Measurements from ENCODE around the gene TREH.

The TREH gene

DNA sequence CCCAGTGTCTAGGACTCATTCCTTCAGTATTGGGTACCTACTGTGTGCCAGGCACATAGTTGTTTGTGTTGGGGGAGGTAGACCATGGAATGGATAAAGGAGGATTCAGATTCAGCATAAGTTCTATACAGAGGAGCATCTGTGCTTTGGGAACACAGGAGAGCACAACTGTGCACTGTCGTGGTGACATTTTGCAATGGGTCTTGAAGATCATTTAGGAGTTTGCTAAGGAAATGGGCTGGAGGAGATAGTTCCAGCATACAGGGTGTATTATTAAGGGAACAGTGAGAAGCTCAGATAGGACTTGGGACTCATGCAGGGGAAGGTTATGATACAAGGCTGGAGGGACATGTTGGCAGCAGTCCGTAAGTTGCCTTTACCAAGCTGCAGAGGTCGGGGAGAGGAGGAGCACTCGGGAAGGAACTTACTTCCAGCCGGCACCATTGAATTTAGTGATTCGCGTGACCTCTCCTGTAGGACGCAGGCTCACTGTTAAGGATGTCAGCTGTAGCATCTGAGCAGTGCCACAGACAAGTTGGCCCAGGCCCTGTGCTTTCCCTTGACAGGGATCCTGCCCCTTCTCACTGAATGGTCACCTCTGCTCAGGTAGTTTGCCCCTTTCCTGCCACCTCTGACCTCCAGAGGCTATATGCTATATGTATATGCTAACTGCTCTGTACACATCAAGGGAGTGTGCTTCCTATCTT lies 25.6 kb downstream of the TREH start:
- H4K20me1 ChIP-seq (ENCODE audit: insufficient read depth, low read length): no peaks in the 10 kb centered on the region
- no peaks in the 10 kb centered on the region for H3K36me3 ChIP-seq (replicated peaks; ENCODE audit: insufficient read depth, low read length)
- no peaks in the 10 kb centered on the region for H3K9me3 ChIP-seq (replicated peaks; ENCODE audit: insufficient read depth, low read length)
- no peaks in the 10 kb centered on the region for H3K9me2 ChIP-seq (replicated peaks; ENCODE audit: insufficient read depth, low read length)
- no peak overlapping the region for H3K9ac ChIP-seq (ENCODE audit: low read length)
- no peak overlapping the region for H3K4me2 ChIP-seq (ENCODE audit: low read depth, low read length)
- no peak overlapping the region for H2AFZ ChIP-seq (ENCODE audit: low read length)
- no peaks in the 10 kb centered on the region for H3F3A ChIP-seq (ENCODE audit: insufficient read depth, low read length)
- no peak overlapping the region for H3K27ac ChIP-seq (ENCODE audit: low read length)
- peaks cover 11% of the 10 kb centered on the region for H3K4me1 ChIP-seq (ENCODE audit: low read length)
- no peak for DNase-seq
- TF ChIP-seq, protein P1, sequence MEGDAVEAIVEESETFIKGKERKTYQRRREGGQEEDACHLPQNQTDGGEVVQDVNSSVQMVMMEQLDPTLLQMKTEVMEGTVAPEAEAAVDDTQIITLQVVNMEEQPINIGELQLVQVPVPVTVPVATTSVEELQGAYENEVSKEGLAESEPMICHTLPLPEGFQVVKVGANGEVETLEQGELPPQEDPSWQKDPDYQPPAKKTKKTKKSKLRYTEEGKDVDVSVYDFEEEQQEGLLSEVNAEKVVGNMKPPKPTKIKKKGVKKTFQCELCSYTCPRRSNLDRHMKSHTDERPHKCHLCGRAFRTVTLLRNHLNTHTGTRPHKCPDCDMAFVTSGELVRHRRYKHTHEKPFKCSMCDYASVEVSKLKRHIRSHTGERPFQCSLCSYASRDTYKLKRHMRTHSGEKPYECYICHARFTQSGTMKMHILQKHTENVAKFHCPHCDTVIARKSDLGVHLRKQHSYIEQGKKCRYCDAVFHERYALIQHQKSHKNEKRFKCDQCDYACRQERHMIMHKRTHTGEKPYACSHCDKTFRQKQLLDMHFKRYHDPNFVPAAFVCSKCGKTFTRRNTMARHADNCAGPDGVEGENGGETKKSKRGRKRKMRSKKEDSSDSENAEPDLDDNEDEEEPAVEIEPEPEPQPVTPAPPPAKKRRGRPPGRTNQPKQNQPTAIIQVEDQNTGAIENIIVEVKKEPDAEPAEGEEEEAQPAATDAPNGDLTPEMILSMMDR (IDR thresholded peaks at IDR 0.05; ENCODE audit: low read length): no peak
- TF ChIP-seq EZH2phosphoT487 (IDR thresholded peaks at IDR 0.05; ENCODE audit: low read length) (no peak), EZH2 (optimal IDR thresholded peaks at IDR 0.05; ENCODE audit: low read depth, low read length) (no peak)
- no peaks in the 10 kb centered on the region for H3K27me3 ChIP-seq (replicated peaks; ENCODE audit: insufficient read depth, low read length)
- H3K4me3 ChIP-seq (ENCODE audit: low read length): no peak overlapping the region
- no peaks in the 10 kb centered on the region for H3K79me2 ChIP-seq (ENCODE audit: low read length)

DNA sequence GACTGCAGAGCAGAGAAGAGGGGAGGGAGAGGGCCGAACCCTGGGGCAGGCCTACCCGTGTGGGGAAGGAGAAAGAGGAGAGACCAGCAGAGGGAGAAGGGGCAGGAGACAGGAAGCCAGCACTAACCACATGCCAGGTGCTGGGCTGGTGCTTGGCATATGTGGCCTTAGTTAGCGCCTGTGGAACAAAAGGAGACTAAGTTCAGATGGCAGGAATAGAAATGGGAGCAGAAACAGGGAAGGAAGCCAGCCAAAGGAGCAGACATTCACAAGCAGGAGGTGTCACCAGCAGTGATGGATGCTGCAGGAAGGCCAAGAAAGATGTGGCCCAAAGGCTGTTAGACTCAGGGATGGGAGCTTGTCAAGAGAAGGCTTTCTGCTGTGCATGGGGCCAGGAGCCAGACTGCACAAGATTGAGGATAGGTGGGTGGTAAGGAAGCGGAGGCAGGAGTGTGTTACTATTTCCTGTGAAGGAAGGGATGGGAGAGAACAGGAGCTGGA lies 26.7 kb downstream of the TREH start:
- Histone ChIP-seq H3F3A (ENCODE audit: insufficient read depth, low read length) (no peaks in the 10 kb centered on the region), H3K27ac (ENCODE audit: low read length) (no peak overlapping the region), H3K27me3 (replicated peaks; ENCODE audit: insufficient read depth, low read length) (no peaks in the 10 kb centered on the region), H3K4me3 (ENCODE audit: low read length) (no peak overlapping the region), H3K9me2 (replicated peaks; ENCODE audit: insufficient read depth, low read length) (no peaks in the 10 kb centered on the region), H3K36me3 (replicated peaks; ENCODE audit: insufficient read depth, low read length) (no peaks in the 10 kb centered on the region), H3K79me2 (ENCODE audit: low read length) (no peaks in the 10 kb centered on the region), H3K9me3 (replicated peaks; ENCODE audit: insufficient read depth, low read length) (no peaks in the 10 kb centered on the region), H3K9ac (ENCODE audit: low read length) (no peak overlapping the region), H3K4me2 (ENCODE audit: low read depth, low read length) (no peak overlapping the region), H2AFZ (ENCODE audit: low read length) (no peak overlapping the region), H3K4me1 (ENCODE audit: low read length) (peaks cover 11% of the 10 kb centered on the region), H4K20me1 (ENCODE audit: insufficient read depth, low read length) (no peaks in the 10 kb centered on the region)
- DNase-seq: peak; percentile 43
- TF ChIP-seq EZH2phosphoT487 (IDR thresholded peaks at IDR 0.05; ENCODE audit: low read length): no peak
- TF ChIP-seq, protein P1 (IDR thresholded peaks at IDR 0.05; ENCODE audit: low read length): no peak
- TF ChIP-seq EZH2 (optimal IDR thresholded peaks at IDR 0.05; ENCODE audit: low read depth, low read length): no peak

DNA sequence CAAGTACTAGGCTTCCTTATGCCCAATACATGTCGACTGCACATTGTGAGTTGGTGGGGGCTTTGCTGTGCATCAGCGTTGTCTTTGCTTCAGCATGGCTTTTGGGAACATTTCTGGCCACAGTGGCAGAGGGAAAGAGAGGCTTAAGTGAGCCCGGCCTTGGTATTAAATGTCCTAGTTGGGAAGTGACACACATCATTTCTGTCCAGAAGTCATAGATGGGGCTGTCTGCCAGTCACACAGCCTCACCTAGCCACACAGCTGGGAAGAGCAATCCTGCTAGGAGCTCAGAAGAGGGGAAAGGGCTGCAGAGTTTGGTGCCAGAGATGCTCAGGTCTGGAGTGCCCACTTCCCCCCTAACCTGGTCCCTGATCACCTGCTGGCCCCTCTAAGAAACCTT lies 27.6 kb downstream of the TREH start:
- Histone ChIP-seq H3K27ac (ENCODE audit: low read length) (no peak overlapping the region), H3K36me3 (replicated peaks; ENCODE audit: insufficient read depth, low read length) (no peaks in the 10 kb centered on the region), H3K9me2 (replicated peaks; ENCODE audit: insufficient read depth, low read length) (no peaks in the 10 kb centered on the region), H3K4me2 (ENCODE audit: low read depth, low read length) (no peak overlapping the region), H3K79me2 (ENCODE audit: low read length) (no peaks in the 10 kb centered on the region), H3K4me3 (ENCODE audit: low read length) (no peak overlapping the region), H3K4me1 (ENCODE audit: low read length) (peaks cover 11% of the 10 kb centered on the region), H3F3A (ENCODE audit: insufficient read depth, low read length) (no peaks in the 10 kb centered on the region), H3K27me3 (replicated peaks; ENCODE audit: insufficient read depth, low read length) (no peaks in the 10 kb centered on the region), H3K9me3 (replicated peaks; ENCODE audit: insufficient read depth, low read length) (no peaks in the 10 kb centered on the region), H3K9ac (ENCODE audit: low read length) (no peak overlapping the region), H2AFZ (ENCODE audit: low read length) (no peak overlapping the region), H4K20me1 (ENCODE audit: insufficient read depth, low read length) (no peaks in the 10 kb centered on the region)
- TF ChIP-seq EZH2 (optimal IDR thresholded peaks at IDR 0.05; ENCODE audit: low read depth, low read length) (no peak), EZH2phosphoT487 (IDR thresholded peaks at IDR 0.05; ENCODE audit: low read length) (no peak)
- TF ChIP-seq, protein P1 (IDR thresholded peaks at IDR 0.05; ENCODE audit: low read length): no peak
- DNase-seq: no peak
